Measurements from ENCODE around the gene SEMA4G. TPM values are rescaled to one million over a fixed set of nuclear protein-coding genes. Genes with fewer than 3 reads are reported as not detected.
A peak's percentile ranks its signal among the peaks of the same experiment; 100 is the strongest.

Gene SEMA4G
- total and polyA plus RNA-seq, 2 of the 13 experiments (the other 11 are each of a cell fraction or from before 2014, with no cell fraction given): 46.2 to 207 TPM

DNA sequence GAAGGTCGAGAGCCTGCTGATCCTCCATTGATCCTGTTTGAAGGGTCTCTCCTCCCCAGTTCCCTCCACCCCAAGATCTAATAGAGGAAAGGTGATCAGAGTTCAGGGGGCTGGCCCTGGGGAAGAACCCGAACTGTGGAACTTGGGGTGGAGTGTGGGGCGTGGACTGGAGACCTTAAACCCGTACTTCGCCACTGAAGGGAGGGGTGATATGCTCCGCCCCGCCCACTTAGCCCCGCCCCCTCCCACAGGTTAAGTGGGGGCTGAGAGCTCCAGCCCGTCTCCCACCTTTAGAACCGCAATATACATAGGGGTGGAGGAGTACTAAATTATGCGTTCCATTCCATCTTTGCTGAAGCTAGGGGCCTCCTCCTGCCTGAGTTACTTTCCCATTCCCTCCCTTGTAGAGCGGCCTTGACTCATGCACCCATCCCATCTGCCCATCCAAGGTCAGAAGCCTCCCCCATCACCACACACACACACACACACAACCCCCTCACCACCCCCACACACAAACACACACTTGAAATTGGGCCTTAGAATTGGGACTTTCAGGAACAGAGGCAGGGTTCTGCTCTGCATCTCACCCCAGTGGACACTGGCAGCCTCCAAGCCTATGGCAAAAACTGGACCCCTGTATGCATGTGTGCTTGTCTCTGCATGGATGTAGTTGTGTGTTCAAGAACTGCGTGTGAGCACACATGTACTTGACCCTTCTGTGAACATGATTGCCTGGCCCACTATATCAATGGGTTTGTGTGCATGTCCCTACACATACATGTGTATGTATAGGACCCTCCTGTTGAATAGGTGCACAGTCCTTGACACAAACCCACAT is 991 bp downstream of the SEMA4G start (continued):
- peak; percentile 31; the same call in 1 of the 2 replicates for TF ChIP-seq UBTF (CRISPR knock-in tag; IDR thresholded peaks at IDR 0.05)
- TF ChIP-seq, protein P1, sequence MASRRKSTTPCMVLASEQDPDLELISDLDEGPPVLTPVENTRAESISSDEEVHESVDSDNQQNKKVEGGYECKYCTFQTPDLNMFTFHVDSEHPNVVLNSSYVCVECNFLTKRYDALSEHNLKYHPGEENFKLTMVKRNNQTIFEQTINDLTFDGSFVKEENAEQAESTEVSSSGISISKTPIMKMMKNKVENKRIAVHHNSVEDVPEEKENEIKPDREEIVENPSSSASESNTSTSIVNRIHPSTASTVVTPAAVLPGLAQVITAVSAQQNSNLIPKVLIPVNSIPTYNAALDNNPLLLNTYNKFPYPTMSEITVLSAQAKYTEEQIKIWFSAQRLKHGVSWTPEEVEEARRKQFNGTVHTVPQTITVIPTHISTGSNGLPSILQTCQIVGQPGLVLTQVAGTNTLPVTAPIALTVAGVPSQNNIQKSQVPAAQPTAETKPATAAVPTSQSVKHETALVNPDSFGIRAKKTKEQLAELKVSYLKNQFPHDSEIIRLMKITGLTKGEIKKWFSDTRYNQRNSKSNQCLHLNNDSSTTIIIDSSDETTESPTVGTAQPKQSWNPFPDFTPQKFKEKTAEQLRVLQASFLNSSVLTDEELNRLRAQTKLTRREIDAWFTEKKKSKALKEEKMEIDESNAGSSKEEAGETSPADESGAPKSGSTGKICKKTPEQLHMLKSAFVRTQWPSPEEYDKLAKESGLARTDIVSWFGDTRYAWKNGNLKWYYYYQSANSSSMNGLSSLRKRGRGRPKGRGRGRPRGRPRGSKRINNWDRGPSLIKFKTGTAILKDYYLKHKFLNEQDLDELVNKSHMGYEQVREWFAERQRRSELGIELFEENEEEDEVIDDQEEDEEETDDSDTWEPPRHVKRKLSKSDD (CRISPR knock-in tag; IDR thresholded peaks at IDR 0.05; ENCODE audit: low read depth): no peak; the same call in 1 of the 2 replicates
- no peak for TF ChIP-seq ZSCAN22 (CRISPR knock-in tag; IDR thresholded peaks at IDR 0.05)
- TF ChIP-seq, protein P2, sequence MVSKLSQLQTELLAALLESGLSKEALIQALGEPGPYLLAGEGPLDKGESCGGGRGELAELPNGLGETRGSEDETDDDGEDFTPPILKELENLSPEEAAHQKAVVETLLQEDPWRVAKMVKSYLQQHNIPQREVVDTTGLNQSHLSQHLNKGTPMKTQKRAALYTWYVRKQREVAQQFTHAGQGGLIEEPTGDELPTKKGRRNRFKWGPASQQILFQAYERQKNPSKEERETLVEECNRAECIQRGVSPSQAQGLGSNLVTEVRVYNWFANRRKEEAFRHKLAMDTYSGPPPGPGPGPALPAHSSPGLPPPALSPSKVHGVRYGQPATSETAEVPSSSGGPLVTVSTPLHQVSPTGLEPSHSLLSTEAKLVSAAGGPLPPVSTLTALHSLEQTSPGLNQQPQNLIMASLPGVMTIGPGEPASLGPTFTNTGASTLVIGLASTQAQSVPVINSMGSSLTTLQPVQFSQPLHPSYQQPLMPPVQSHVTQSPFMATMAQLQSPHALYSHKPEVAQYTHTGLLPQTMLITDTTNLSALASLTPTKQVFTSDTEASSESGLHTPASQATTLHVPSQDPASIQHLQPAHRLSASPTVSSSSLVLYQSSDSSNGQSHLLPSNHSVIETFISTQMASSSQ (IDR thresholded peaks at IDR 0.05; ENCODE audit: low read depth): peak; percentile 44
- TF ChIP-seq, protein P2 (CRISPR knock-in tag; IDR thresholded peaks at IDR 0.05; ENCODE audit: borderline replicate concordance): 0 out of 2 replicates have a peak, but pooled peaks have one; percentile 74
- TF ChIP-seq ZGPAT (CRISPR knock-in tag; IDR thresholded peaks at IDR 0.05): no peak
- TF ChIP-seq, protein P3, sequence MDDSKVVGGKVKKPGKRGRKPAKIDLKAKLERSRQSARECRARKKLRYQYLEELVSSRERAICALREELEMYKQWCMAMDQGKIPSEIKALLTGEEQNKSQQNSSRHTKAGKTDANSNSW (CRISPR knock-in tag; IDR thresholded peaks at IDR 0.05; ENCODE audit: borderline replicate concordance): 0 out of 2 replicates have a peak, but pooled peaks have one; percentile 37
- TF ChIP-seq IKZF4 (CRISPR knock-in tag; IDR thresholded peaks at IDR 0.05; ENCODE audit: borderline replicate concordance, low read depth, not compliant biosample characterization): peak; percentile 43
- no peak; the same call in 1 of the 2 replicates for TF ChIP-seq ELF3 (CRISPR knock-in tag; IDR thresholded peaks at IDR 0.05)
- TF ChIP-seq, protein P4, sequence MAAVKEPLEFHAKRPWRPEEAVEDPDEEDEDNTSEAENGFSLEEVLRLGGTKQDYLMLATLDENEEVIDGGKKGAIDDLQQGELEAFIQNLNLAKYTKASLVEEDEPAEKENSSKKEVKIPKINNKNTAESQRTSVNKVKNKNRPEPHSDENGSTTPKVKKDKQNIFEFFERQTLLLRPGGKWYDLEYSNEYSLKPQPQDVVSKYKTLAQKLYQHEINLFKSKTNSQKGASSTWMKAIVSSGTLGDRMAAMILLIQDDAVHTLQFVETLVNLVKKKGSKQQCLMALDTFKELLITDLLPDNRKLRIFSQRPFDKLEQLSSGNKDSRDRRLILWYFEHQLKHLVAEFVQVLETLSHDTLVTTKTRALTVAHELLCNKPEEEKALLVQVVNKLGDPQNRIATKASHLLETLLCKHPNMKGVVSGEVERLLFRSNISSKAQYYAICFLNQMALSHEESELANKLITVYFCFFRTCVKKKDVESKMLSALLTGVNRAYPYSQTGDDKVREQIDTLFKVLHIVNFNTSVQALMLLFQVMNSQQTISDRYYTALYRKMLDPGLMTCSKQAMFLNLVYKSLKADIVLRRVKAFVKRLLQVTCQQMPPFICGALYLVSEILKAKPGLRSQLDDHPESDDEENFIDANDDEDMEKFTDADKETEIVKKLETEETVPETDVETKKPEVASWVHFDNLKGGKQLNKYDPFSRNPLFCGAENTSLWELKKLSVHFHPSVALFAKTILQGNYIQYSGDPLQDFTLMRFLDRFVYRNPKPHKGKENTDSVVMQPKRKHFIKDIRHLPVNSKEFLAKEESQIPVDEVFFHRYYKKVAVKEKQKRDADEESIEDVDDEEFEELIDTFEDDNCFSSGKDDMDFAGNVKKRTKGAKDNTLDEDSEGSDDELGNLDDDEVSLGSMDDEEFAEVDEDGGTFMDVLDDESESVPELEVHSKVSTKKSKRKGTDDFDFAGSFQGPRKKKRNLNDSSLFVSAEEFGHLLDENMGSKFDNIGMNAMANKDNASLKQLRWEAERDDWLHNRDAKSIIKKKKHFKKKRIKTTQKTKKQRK (IDR thresholded peaks at IDR 0.05; ENCODE audit: low read length): no peak
- no peak for TF ChIP-seq ZBTB20 (CRISPR knock-in tag; IDR thresholded peaks at IDR 0.05; ENCODE audit: borderline replicate concordance, low read depth)
- TF ChIP-seq ZBTB7A (CRISPR knock-in tag; IDR thresholded peaks at IDR 0.05): 0 out of 2 replicates have a peak, but pooled peaks have one; percentile 41
